ENCODE measurements around the gene CCDC196. TPM values are rescaled to one million over a fixed set of nuclear protein-coding genes. Genes with fewer than 3 reads are reported as not detected.

CCDC196 gene
- polyA plus RNA-seq (ENCODE audit: insufficient read length in 3 of 3), result under 1 TPM in 2 of 3 donors, not detected in 1; 0.22 to 0.26 TPM

- no peak for DNase-seq (ENCODE audit: low read depth in 3 of 3, low spot score in 2 of 3)
Observed at GRCh38 chr14:66485910-66486421, at the start of gene CCDC196. TSS of gene CCDC196 (plus strand) at chr14:66486371. CDS start at chr14:66486503, 132 bp downstream.

- no peak for DNase-seq (ENCODE audit: low read depth in 3 of 3, low spot score in 2 of 3)
Observed at GRCh38 chr14:66440801-66441200, 45.4 kb upstream of the CCDC196 start.

- no peak for DNase-seq (ENCODE audit: low read depth in 3 of 3, low spot score in 2 of 3)
Observed at GRCh38 chr14:66442953-66443571, 43.1 kb upstream of the CCDC196 start.

- DNase-seq (ENCODE audit: low read depth in 3 of 3, low spot score in 2 of 3), result no peak
Observed at GRCh38 chr14:66443785-66444184, 42.4 kb upstream of the CCDC196 start.

- DNase-seq (ENCODE audit: low read depth in 3 of 3, low spot score in 2 of 3), result no peak
Observed at GRCh38 chr14:66444271-66444927, 41.8 kb upstream of the CCDC196 start.

- no peak for DNase-seq (ENCODE audit: low read depth in 3 of 3, low spot score in 2 of 3)
Observed at GRCh38 chr14:66445936-66446335, 40.2 kb upstream of the CCDC196 start.

GRCh38 chr14:66453469-66453868 is 32.7 kb upstream of the CCDC196 start:
- DNase-seq (ENCODE audit: low read depth in 3 of 3, low spot score in 2 of 3), result no peak

- DNase-seq (ENCODE audit: low read depth in 3 of 3, low spot score in 2 of 3), result no peak
Observed at GRCh38 chr14:66459603-66460002, 26.6 kb upstream of the CCDC196 start.

GRCh38 chr14:66464261-66464660 is 21.9 kb upstream of the CCDC196 start:
- DNase-seq (ENCODE audit: low read depth in 3 of 3, low spot score in 2 of 3), result no peak

- DNase-seq (ENCODE audit: low read depth in 3 of 3, low spot score in 2 of 3), result no peak
Observed at GRCh38 chr14:66468778-66469367, 17.3 kb upstream of the CCDC196 start.

GRCh38 chr14:66471584-66471983 is 14.6 kb upstream of the CCDC196 start:
- no peak for DNase-seq (ENCODE audit: low read depth in 3 of 3, low spot score in 2 of 3)

- DNase-seq (ENCODE audit: low read depth in 3 of 3, low spot score in 2 of 3), result no peak
Observed at GRCh38 chr14:66472251-66472650, 13.9 kb upstream of the CCDC196 start.

GRCh38 chr14:66473223-66473622 is 12.9 kb upstream of the CCDC196 start:
- DNase-seq (ENCODE audit: low read depth in 3 of 3, low spot score in 2 of 3), result no peak

GRCh38 chr14:66476964-66477363 is 9.2 kb upstream of the CCDC196 start:
- no peak for DNase-seq (ENCODE audit: low read depth in 3 of 3, low spot score in 2 of 3)

GRCh38 chr14:66477567-66477966 is 8.6 kb upstream of the CCDC196 start:
- DNase-seq (ENCODE audit: low read depth in 3 of 3, low spot score in 2 of 3), result no peak

GRCh38 chr14:66482873-66483272 is 3.3 kb upstream of the CCDC196 start:
- no peak for DNase-seq (ENCODE audit: low read depth in 3 of 3, low spot score in 2 of 3)

GRCh38 chr14:66483322-66483721 is 2.8 kb upstream of the CCDC196 start:
- no peak for DNase-seq (ENCODE audit: low read depth in 3 of 3, low spot score in 2 of 3)

- no peak for DNase-seq (ENCODE audit: low read depth in 3 of 3, low spot score in 2 of 3)
Observed at GRCh38 chr14:66485029-66485428, 1.1 kb upstream of the CCDC196 start.

- no peak for DNase-seq (ENCODE audit: low read depth in 3 of 3, low spot score in 2 of 3)
Observed at GRCh38 chr14:66487164-66487563, 993 bp downstream of the CCDC196 start.

GRCh38 chr14:66490143-66491111 is 4.3 kb downstream of the CCDC196 start:
- no peak for DNase-seq (ENCODE audit: low read depth in 3 of 3, low spot score in 2 of 3)

GRCh38 chr14:66493750-66494149 is 7.6 kb downstream of the CCDC196 start:
- no peak for DNase-seq (ENCODE audit: low read depth in 3 of 3, low spot score in 2 of 3)
